SK-N-SH (cell line): ENCODE data around the gene DYRK4.

ENCODE experiments used
- CHD2 ChIP-seq: fragments of 150-350 bp; IDR thresholded peaks from 2 replicates; pipeline ENCODE4 v1.6.1; 2018; ENCODE audit warnings: low read length; ENCODE audit not compliant: partially characterized antibody
- FOXJ3 ChIP-seq: sonication (generic); formaldehyde crosslinking; IDR thresholded peaks from 2 replicates; pipeline ENCODE4 v1.5.1; 2020; ENCODE audit warnings: mild to moderate bottlenecking, missing genetic modification reagents
- MXI1 ChIP-seq: IDR thresholded peaks from 2 replicates; pipeline ENCODE4 v1.6.1; 2012; ENCODE audit warnings: mild to moderate bottlenecking, low read depth, low read length, improper control_type of control experiment
- POLR2AphosphoS5 ChIP-seq: IDR thresholded peaks from 2 replicates; pipeline ENCODE4 v1.6.1; 2012; ENCODE audit warnings: low read depth, low read length
- RAD21 ChIP-seq: IDR thresholded peaks from 2 replicates; pipeline ENCODE4 v1.6.1; 2012; ENCODE audit warnings: mild to moderate bottlenecking, low read length
- RXRA ChIP-seq: IDR thresholded peaks from 2 replicates; pipeline ENCODE4 v1.4.0; 2012; ENCODE audit warnings: low read depth, mild to moderate bottlenecking, borderline replicate concordance
- TAF1 ChIP-seq: IDR thresholded peaks from 2 replicates; pipeline ENCODE4 v1.6.1; 2012; ENCODE audit warnings: low read depth, mild to moderate bottlenecking, low read length, moderate library complexity, borderline replicate concordance
- TF ChIP-seq, protein P1 (sequence below): fragments of 200-600 bp; sonication (generic); IDR thresholded peaks from 2 replicates; pipeline ENCODE4 v1.6.1; 2017; ENCODE audit warnings: antibody characterized with exemption, mild to moderate bottlenecking, moderate library complexity
- TF ChIP-seq, protein P2 (sequence below): IDR thresholded peaks from 2 replicates; pipeline ENCODE4 v1.6.1; 2012; ENCODE audit warnings: mild to moderate bottlenecking, low read depth, low read length, moderate library complexity

DNA sequence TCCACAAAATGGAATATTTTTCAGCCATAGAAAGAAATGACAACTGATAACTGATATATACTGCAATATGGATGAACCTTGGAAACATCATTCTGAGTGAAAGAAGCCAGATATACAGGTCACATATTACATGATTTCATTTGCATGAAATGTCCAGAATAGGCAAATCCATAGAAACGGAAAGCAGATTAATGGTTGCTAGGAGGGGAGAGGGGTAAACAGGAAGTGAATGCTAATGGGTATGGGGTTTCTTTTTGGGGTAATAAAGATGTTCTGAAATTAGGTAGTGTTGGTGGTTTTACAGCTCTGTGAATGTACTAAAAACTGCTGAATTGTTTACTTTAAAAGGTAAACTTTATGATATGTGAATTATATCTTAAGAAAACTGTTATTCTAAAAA lies 16.8 kb upstream of the DYRK4 start:
- TF ChIP-seq, protein P1, sequence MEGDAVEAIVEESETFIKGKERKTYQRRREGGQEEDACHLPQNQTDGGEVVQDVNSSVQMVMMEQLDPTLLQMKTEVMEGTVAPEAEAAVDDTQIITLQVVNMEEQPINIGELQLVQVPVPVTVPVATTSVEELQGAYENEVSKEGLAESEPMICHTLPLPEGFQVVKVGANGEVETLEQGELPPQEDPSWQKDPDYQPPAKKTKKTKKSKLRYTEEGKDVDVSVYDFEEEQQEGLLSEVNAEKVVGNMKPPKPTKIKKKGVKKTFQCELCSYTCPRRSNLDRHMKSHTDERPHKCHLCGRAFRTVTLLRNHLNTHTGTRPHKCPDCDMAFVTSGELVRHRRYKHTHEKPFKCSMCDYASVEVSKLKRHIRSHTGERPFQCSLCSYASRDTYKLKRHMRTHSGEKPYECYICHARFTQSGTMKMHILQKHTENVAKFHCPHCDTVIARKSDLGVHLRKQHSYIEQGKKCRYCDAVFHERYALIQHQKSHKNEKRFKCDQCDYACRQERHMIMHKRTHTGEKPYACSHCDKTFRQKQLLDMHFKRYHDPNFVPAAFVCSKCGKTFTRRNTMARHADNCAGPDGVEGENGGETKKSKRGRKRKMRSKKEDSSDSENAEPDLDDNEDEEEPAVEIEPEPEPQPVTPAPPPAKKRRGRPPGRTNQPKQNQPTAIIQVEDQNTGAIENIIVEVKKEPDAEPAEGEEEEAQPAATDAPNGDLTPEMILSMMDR, result no peak
- TF ChIP-seq POLR2AphosphoS5, result no peak
- TF ChIP-seq, protein P2, sequence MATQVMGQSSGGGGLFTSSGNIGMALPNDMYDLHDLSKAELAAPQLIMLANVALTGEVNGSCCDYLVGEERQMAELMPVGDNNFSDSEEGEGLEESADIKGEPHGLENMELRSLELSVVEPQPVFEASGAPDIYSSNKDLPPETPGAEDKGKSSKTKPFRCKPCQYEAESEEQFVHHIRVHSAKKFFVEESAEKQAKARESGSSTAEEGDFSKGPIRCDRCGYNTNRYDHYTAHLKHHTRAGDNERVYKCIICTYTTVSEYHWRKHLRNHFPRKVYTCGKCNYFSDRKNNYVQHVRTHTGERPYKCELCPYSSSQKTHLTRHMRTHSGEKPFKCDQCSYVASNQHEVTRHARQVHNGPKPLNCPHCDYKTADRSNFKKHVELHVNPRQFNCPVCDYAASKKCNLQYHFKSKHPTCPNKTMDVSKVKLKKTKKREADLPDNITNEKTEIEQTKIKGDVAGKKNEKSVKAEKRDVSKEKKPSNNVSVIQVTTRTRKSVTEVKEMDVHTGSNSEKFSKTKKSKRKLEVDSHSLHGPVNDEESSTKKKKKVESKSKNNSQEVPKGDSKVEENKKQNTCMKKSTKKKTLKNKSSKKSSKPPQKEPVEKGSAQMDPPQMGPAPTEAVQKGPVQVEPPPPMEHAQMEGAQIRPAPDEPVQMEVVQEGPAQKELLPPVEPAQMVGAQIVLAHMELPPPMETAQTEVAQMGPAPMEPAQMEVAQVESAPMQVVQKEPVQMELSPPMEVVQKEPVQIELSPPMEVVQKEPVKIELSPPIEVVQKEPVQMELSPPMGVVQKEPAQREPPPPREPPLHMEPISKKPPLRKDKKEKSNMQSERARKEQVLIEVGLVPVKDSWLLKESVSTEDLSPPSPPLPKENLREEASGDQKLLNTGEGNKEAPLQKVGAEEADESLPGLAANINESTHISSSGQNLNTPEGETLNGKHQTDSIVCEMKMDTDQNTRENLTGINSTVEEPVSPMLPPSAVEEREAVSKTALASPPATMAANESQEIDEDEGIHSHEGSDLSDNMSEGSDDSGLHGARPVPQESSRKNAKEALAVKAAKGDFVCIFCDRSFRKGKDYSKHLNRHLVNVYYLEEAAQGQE, result no peak
- TF ChIP-seq FOXJ3 (CRISPR knock-in tag), result no peak
- TF ChIP-seq MXI1, result no peak
- no peak for TF ChIP-seq RAD21
- no peak for TF ChIP-seq TAF1
- no peak for TF ChIP-seq CHD2
- no peak for TF ChIP-seq RXRA
